HK-2 (cell line): ENCODE results near the gene ATP11A.

Source experiments
- DNase-seq: peaks from one replicate; pipeline ENCODE4 v3.0.0-alpha.2; 2018; ENCODE audit not compliant: unreplicated experiment

ATP11A gene

GRCh38 chr13:112904436-112904960 lies 214.7 kb downstream of the ATP11A start:
- DNase-seq, result no peak

DNA sequence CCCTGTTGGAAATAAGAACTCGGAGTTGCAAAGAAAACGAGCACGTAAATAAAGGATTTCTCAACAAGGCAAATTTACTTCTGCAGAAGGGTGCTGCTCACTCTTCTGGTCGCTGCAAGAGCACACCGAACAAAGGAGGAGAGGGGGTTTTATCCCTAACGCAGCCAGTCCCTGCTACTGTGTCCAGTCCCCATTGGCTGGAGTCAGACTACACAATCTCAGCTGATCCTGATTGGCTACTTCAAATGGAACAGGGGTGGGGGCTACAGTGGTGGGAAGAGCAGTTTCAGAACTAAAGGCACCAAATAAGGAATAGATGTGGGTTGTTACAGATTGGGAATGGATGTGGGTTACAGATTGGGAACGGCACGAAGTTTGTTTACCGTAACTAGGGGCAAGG lies 215.2 kb downstream of the ATP11A start:
- DNase-seq, result no peak

- DNase-seq, result no peak
These were observed 215.8 kb downstream of the ATP11A start for GRCh38 chr13:112905619-112905989.

DNA sequence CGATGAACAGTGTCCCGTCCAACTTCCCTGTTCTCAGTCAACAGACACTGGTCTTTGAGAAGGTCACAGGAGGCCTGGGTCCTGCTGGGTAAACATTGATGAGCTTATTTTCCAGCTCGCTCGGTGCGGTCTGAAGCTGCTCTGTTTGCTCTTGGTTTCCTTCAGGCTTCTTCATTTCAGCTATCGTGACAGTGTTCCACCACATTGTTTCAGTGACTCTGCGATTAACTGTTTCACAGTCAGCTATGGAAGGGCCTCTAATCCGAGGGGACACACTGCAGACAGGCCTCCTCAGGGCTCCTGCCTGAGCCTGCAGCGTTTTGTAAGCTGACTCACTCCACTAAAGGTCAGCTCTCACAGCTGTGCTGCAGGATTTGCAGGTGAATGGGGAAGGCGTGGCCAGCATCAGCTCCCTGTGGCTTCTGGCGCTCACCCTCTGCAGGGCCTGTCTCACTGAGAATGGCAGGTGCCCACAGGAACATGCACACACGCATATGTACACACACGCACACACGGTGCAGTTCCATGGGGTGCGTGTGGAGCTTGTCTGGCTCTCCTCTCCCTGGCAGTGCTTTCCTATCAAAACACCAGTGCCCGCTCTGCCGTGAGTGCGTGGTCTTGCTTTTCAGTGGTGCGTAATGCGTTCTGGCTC lies 216.3 kb downstream of the ATP11A start:
- no peak for DNase-seq

GRCh38 chr13:112907286-112907685 lies 217.4 kb downstream of the ATP11A start:
- DNase-seq, result no peak

DNA sequence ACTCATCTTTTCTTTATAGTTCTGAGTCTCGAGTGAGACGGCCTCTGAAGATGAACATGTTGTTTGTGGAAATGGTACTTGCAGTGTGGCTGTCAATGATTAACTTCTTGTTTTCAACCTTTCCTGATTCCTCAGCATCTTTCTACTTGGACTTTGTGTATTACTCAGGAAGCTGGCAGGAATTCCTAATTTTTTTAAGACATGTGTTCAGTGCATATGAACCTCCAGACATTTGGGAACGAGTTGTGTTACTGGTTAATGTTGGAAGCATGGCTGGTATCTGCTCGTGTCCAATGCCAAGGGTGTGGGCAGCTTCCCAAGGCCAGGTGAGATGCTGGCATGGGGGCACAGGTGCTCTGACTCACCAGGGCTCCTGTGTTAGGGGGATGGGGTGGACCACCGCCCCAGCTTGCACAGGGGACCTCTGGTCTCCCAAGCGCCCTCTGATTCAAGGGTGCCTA lies 218.1 kb downstream of the ATP11A start:
- DNase-seq, result no peak

- no peak for DNase-seq
These were observed 218.5 kb downstream of the ATP11A start for GRCh38 chr13:112908342-112908741.

DNA sequence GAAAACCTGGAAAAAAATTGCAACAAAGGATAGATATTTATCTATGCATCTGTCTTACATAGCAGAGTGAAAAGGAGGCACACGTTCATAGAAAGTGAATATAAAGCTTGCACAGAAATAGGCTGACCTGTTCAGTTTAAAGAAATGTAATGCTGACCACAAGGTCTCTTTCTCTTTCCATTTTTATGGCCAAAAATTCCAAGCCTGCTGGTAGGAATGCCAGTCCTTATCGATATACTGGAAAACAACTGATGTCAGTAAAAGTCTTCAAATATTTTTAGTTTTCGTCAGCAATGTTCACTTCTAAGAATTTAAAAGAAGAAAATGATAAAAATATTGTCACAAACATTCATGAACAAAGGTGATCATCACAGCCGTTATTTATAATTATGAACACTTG lies 220.2 kb downstream of the ATP11A start:
- DNase-seq, result no peak

DNA sequence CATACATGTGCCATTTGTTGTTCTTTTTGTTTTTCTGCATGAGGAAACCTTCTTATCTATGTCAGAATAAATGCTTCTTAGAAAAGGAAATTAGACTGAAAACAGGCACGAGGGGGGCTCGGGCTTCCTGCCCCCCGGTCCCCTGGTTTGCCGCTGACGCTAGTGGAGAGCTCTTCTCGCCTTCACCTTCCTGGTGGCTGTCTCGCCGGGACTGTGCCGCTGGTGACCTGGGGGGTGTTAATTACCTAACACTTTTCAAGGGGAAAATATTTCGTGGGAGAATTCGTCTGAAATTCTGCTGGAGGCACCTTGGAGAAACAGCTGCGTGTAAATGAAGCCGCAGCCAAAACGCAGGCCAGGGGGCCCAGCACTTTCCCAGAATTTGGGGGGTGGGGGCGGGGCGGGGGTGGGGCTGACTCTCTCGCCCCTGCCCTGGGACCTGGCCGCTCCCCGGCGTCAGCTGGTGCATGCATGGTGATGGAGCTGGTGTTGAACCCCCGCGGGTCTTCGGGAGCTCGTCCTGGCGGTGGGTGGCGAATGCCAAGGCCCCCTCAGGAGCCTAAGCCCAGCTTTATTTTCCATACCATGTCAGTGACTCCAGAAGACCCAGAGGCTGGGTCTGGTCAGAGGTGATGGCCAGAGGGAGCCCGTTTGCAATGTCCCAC lies 220.9 kb downstream of the ATP11A start:
- DNase-seq, result no peak

GRCh38 chr13:112911285-112911701 lies 221.5 kb downstream of the ATP11A start:
- DNase-seq, result no peak

GRCh38 chr13:112911883-112912282 lies 222.0 kb downstream of the ATP11A start:
- DNase-seq, result no peak

- DNase-seq, result no peak
These were observed 223.0 kb downstream of the ATP11A start for GRCh38 chr13:112912726-112913440.

- DNase-seq, result no peak
These were observed 226.5 kb downstream of the ATP11A start for GRCh38 chr13:112916296-112916695.

GRCh38 chr13:112917056-112917664 lies 227.3 kb downstream of the ATP11A start:
- no peak for DNase-seq

DNA sequence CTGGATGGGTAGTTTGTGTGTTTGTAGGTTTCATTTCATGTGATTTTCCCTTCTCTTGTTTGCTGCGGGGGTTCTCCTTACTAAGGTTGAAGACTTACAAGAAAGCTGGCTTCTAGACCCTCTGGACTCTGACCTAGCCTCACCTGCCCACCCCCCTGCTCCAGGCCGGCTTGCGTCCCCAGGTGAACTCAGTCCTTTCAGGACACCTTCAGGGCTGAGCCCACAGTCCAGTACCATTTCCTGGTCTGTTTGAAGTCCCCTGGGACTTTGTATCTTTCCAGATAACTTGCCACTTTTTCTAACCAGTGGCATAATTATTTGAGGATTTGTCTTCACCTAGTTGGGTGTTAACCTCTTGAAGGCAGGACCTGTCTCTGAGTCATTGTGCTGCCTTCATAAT lies 227.9 kb downstream of the ATP11A start:
- no peak for DNase-seq

- no peak for DNase-seq
These were observed 228.4 kb downstream of the ATP11A start for GRCh38 chr13:112918266-112918665.

- DNase-seq, result no peak
These were observed 228.9 kb downstream of the ATP11A start for GRCh38 chr13:112918746-112919145.

DNA sequence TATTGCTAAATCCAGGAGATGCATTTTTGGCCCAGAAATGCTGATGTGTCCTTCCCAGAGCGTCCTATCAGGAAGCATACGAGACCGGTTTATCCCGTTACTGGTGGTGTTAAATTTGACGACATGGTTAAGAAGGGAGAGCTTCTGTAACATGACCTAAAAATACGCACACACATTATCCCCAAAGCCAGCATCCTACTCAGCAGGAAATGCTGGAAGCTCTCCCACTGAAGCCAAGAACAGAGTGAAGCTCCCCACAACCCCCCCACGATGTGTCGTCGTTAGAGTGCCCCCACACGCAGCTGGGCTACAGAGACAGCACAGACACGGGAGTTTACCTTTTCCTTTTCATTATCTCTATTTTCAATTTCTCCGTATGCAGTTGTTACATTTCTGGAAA lies 234.1 kb downstream of the ATP11A start:
- DNase-seq, result no peak

- no peak for DNase-seq
These were observed 234.5 kb downstream of the ATP11A start for GRCh38 chr13:112924365-112924764.

- no peak for DNase-seq
These were observed 236.2 kb downstream of the ATP11A start for GRCh38 chr13:112926003-112926402.

GRCh38 chr13:112926993-112927392 lies 237.2 kb downstream of the ATP11A start:
- DNase-seq, result no peak
